HepG2 (cell line): ENCODE results near the gene BAIAP2L1. TPM values are rescaled to one million over a fixed set of nuclear protein-coding genes. Genes with fewer than 3 reads are reported as not detected.
A peak's percentile ranks its signal among the peaks of the same experiment; 100 is the strongest.

Experiments
- CCDC6 ChIP-seq: sonication (generic); formaldehyde crosslinking; IDR thresholded peaks from 2 replicates; pipeline ENCODE4 v1.8.1; 2022; ENCODE audit warnings: mild to moderate bottlenecking, missing genetic modification reagents, moderate library complexity
- DMAP1 ChIP-seq: IDR thresholded peaks from 2 replicates; pipeline ENCODE4 v1.6.1; 2016
- KDM4B ChIP-seq: sonication (generic); formaldehyde crosslinking; IDR thresholded peaks from 2 replicates; pipeline ENCODE4 v1.4.0; 2020; ENCODE audit warnings: missing genetic modification reagents
- NFIC ChIP-seq: IDR thresholded peaks from 2 replicates; pipeline ENCODE4 v1.6.1; 2012; ENCODE audit warnings: mild to moderate bottlenecking, low read length, inconsistent platforms
- NFKB2 ChIP-seq: sonication (generic); formaldehyde crosslinking; IDR thresholded peaks from 2 replicates; pipeline ENCODE4 v1.4.0; 2020; ENCODE audit warnings: missing genetic modification reagents, borderline replicate concordance
- NR2F2 ChIP-seq: IDR thresholded peaks from 2 replicates; pipeline ENCODE4 v1.6.1; 2012; ENCODE audit warnings: low read depth, inconsistent platforms, borderline replicate concordance
- RFXANK ChIP-seq: IDR thresholded peaks from 2 replicates; pipeline ENCODE4 v1.6.1; 2016
- SIX1 ChIP-seq: sonication (generic); formaldehyde crosslinking; IDR thresholded peaks from 2 replicates; pipeline ENCODE4 v1.4.0; 2020; ENCODE audit warnings: missing genetic modification reagents, borderline replicate concordance
- XBP1 ChIP-seq: sonication (generic); formaldehyde crosslinking; IDR thresholded peaks from 2 replicates; pipeline ENCODE4 v1.5.0; 2020; ENCODE audit warnings: missing genetic modification reagents
- ZIK1 ChIP-seq: sonication (generic); formaldehyde crosslinking; IDR thresholded peaks from 2 replicates; pipeline ENCODE4 v1.5.0; 2020; ENCODE audit warnings: mild to moderate bottlenecking, low read depth, missing genetic modification reagents, borderline replicate concordance
- ZNF253 ChIP-seq: sonication (generic); formaldehyde crosslinking; IDR thresholded peaks from 2 replicates; pipeline ENCODE4 v1.8.0; 2022; ENCODE audit warnings: mild to moderate bottlenecking, missing genetic modification reagents, borderline replicate concordance
- ZNF367 ChIP-seq: sonication (generic); formaldehyde crosslinking; IDR thresholded peaks from 2 replicates; pipeline ENCODE4 v1.4.0; 2020; ENCODE audit warnings: missing genetic modification reagents, borderline replicate concordance
- ZNF557 ChIP-seq: sonication (generic); formaldehyde crosslinking; IDR thresholded peaks from 2 replicates; pipeline ENCODE4 v1.4.0; 2020; ENCODE audit warnings: missing genetic modification reagents
- polyA plus RNA-seq, 8 experiments: library from polyadenylated mRNA; depleted of rRNA in 3 of 8; stranded (reverse) in 7 of 8; unstranded in 1 of 8; fragments of >200 nt; fragmentation: Illumina TruSeq in 4 of 8; extraction: Trizol in 4 of 8; gene quantifications; 2 replicates each; pipeline versions ENCODE4 v1.2.1 to v1.2.3, GENCODE V29; 2011 to 2016; ENCODE audit warnings: low read depth in 4 of 8, missing spikeins in 1 of 8, mixed read lengths in 1 of 8; ENCODE audit not compliant: insufficient read depth in 1 of 8
- total RNA-seq, 5 experiments: library from RNA; depleted of rRNA; stranded (reverse); fragments of >200 nt; fragmentation: Illumina TruSeq; extraction: Trizol; gene quantifications; 2 replicates each; pipeline ENCODE4 v1.2.3, GENCODE V29; 2016; ENCODE audit warnings: low read depth in 1 of 5
- TF ChIP-seq, protein P1 (sequence below): IDR thresholded peaks from 2 replicates; pipeline ENCODE4 v1.6.1; 2016; ENCODE audit warnings: missing biosample characterization, missing genetic modification reagents, low read depth
- TF ChIP-seq, protein P2 (sequence below), 2 experiments: sonication (generic) in 1 of 2; formaldehyde crosslinking in 1 of 2; IDR thresholded peaks; 2 replicates each; pipeline versions ENCODE4 v1.4.0 to v1.6.1; 2018 to 2020; ENCODE audit warnings: missing genetic modification reagents in 2 of 2, borderline replicate concordance in 1 of 2, low read depth in 1 of 2, mild to moderate bottlenecking in 1 of 2, missing biosample characterization in 1 of 2
- TF ChIP-seq, protein P3 (sequence below): sonication (generic); formaldehyde crosslinking; IDR thresholded peaks from 2 replicates; pipeline ENCODE4 v1.8.1; 2023; ENCODE audit warnings: mild to moderate bottlenecking, missing genetic modification reagents, borderline replicate concordance
- TF ChIP-seq, protein P4 (sequence below): IDR thresholded peaks from 2 replicates; pipeline ENCODE4 v1.6.1; 2016; ENCODE audit warnings: low read depth, control low read depth
- TF ChIP-seq, protein P5 (sequence below): sonication (generic); formaldehyde crosslinking; IDR thresholded peaks from 2 replicates; pipeline ENCODE4 v1.4.0; 2020; ENCODE audit warnings: missing genetic modification reagents, borderline replicate concordance
- TF ChIP-seq, protein P6 (sequence below): sonication (generic); formaldehyde crosslinking; IDR thresholded peaks from 2 replicates; pipeline ENCODE4 v1.5.0; 2020; ENCODE audit warnings: missing genetic modification reagents
- TF ChIP-seq, protein P7 (sequence below): sonication (generic); formaldehyde crosslinking; IDR thresholded peaks from 2 replicates; pipeline ENCODE4 v1.5.0; 2020; ENCODE audit warnings: mild to moderate bottlenecking, missing genetic modification reagents, borderline replicate concordance

Gene BAIAP2L1
- total and polyA plus RNA-seq, 2 of the 13 experiments (the other 11 are each of a cell fraction or from before 2014, with no cell fraction given) = 13.0 to 21.5 TPM

DNA sequence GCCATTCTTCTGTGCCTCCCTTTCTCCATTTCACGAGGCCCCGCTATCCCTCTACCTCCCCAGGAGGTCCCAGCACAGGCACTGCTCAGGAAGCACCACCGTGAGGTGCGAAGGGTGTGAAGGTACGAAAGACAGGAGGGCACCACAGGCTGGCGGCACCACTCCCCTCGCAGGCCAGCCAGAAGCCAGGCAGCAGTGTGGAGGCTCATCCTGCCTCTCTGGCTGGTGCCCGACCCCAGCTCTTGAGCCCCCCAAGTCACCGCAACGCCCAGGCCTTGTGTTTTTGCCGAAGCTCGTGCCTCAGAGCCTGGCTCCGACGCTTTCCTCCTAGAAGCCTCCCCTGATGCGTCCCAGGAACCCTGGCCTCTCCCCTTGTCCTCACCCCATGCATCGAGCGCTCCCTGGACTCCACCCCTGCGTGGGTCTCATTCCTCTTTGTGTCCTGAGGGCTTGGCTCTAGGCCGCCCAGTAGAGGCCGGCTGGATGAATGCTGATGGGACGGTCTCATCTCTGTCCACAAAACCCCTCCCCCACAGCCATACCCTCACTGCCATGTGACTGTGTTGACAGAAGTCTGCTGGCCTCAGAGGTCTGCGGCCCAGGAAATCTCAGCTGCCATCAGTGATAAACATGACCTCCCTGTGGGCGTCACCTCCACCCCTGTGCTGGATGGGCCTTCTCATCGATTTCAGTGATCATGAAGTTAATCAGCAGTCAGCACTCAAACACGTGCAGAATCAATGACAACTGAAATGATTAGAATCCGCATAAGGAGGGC, 100.1 kb downstream of the BAIAP2L1 start (continued):
- TF ChIP-seq, protein P1, sequence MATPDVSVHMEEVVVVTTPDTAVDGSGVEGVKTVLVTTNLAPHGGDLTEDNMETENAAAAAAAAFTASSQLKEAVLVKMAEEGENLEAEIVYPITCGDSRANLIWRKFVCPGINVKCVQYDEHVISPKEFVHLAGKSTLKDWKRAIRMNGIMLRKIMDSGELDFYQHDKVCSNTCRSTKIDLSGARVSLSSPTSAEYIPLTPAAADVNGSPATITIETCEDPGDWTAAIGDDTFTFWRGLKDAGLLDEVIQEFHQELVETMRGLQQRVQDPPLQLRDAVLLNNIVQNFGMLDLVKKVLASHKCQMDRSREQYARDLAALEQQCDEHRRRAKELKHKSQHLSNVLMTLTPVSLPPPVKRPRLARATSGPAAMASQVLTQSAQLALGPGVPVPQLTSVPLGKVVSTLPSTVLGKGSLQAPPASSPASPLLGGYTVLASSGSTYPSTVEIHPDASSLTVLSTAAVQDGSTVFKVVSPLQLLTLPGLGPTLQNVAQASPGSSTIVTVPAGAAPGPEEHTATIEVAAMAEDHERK = no peak
- TF ChIP-seq, protein P2, sequence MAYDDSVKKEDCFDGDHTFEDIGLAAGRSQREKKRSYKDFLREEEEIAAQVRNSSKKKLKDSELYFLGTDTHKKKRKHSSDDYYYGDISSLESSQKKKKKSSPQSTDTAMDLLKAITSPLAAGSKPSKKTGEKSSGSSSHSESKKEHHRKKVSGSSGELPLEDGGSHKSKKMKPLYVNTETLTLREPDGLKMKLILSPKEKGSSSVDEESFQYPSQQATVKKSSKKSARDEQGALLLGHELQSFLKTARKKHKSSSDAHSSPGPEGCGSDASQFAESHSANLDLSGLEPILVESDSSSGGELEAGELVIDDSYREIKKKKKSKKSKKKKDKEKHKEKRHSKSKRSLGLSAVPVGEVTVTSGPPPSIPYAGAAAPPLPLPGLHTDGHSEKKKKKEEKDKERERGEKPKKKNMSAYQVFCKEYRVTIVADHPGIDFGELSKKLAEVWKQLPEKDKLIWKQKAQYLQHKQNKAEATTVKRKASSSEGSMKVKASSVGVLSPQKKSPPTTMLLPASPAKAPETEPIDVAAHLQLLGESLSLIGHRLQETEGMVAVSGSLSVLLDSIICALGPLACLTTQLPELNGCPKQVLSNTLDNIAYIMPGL (CRISPR knock-in tag; IDR thresholded peaks at IDR 0.05; ENCODE audit: borderline replicate concordance in 1 of 2, low read depth in 1 of 2) = 0 out of 4 replicates have a peak, but pooled peaks of 1 of the 2 experiments have one; percentile 24
- TF ChIP-seq KDM4B (peak; percentile 50; the same call in 1 of the 2 replicates), ZNF557 (no peak), XBP1 (no peak), CCDC6 (CRISPR knock-in tag) (peak; percentile 73; the same call in 1 of the 2 replicates), NFKB2 (CRISPR knock-in tag) (no peak), ZNF253 (no peak), DMAP1 (CRISPR knock-in tag) (no peak), NFIC (no peak), SIX1 (CRISPR knock-in tag) (0 out of 2 replicates have a peak, but pooled peaks have one; percentile 40), ZNF367 (no peak), ZIK1 (CRISPR knock-in tag) (no peak), RFXANK (CRISPR knock-in tag) (no peak), NR2F2 (peak; percentile 55; the same call in 1 of the 2 replicates)
- TF ChIP-seq, protein P3, sequence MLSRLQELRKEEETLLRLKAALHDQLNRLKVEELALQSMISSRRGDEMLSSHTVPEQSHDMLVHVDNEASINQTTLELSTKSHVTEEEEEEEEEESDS (CRISPR knock-in tag) = no peak
- TF ChIP-seq, protein P4, sequence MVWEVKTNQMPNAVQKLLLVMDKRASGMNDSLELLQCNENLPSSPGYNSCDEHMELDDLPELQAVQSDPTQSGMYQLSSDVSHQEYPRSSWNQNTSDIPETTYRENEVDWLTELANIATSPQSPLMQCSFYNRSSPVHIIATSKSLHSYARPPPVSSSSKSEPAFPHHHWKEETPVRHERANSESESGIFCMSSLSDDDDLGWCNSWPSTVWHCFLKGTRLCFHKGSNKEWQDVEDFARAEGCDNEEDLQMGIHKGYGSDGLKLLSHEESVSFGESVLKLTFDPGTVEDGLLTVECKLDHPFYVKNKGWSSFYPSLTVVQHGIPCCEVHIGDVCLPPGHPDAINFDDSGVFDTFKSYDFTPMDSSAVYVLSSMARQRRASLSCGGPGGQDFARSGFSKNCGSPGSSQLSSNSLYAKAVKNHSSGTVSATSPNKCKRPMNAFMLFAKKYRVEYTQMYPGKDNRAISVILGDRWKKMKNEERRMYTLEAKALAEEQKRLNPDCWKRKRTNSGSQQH (CRISPR knock-in tag) = 0 out of 2 replicates have a peak, but pooled peaks have one; percentile 49
- TF ChIP-seq, protein P5, sequence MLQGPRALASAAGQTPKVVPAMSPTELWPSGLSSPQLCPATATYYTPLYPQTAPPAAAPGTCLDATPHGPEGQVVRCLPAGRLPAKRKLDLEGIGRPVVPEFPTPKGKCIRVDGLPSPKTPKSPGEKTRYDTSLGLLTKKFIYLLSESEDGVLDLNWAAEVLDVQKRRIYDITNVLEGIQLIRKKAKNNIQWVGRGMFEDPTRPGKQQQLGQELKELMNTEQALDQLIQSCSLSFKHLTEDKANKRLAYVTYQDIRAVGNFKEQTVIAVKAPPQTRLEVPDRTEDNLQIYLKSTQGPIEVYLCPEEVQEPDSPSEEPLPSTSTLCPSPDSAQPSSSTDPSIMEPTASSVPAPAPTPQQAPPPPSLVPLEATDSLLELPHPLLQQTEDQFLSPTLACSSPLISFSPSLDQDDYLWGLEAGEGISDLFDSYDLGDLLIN = no peak
- TF ChIP-seq, protein P6, sequence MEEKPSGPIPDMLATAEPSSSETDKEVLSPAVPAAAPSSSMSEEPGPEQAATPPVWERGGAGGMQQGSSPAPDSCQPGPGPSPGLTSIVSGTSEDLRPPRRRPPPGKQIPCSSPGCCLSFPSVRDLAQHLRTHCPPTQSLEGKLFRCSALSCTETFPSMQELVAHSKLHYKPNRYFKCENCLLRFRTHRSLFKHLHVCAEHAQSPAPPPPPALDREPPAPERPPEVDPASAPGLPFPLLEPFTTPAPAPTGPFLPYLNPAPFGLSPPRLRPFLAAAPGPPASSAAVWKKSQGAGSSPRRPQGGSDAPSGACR (CRISPR knock-in tag) = peak; percentile 70; the same call in 1 of the 2 replicates
- TF ChIP-seq, protein P7, sequence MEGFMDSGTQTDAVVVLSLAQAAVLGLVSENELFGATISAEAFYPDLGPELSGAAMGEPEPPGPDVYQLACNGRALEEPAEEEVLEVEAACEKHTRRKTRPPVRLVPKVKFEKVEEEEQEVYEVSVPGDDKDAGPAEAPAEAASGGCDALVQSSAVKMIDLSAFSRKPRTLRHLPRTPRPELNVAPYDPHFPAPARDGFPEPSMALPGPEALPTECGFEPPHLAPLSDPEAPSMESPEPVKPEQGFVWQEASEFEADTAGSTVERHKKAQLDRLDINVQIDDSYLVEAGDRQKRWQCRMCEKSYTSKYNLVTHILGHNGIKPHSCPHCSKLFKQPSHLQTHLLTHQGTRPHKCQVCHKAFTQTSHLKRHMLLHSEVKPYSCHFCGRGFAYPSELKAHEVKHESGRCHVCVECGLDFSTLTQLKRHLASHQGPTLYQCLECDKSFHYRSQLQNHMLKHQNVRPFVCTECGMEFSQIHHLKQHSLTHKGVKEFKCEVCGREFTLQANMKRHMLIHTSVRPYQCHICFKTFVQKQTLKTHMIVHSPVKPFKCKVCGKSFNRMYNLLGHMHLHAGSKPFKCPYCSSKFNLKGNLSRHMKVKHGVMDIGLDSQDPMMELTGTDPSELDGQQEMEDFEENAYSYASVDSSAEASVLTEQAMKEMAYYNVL (CRISPR knock-in tag) = peak; percentile 50; the same call in 1 of the 2 replicates
